Ishikawa (cell line): ENCODE data around the gene ACSF3.

Experiments
- EP300 ChIP-seq: IDR thresholded peaks from 2 replicates; pipeline ENCODE4 v1.6.1; 2012; ENCODE audit warnings: borderline replicate concordance
- MAX ChIP-seq: IDR thresholded peaks from 2 replicates; pipeline ENCODE4 v1.6.1; 2012
- TF ChIP-seq, protein P1 (sequence below): IDR thresholded peaks from 2 replicates; pipeline ENCODE4 v1.6.1; 2012

DNA sequence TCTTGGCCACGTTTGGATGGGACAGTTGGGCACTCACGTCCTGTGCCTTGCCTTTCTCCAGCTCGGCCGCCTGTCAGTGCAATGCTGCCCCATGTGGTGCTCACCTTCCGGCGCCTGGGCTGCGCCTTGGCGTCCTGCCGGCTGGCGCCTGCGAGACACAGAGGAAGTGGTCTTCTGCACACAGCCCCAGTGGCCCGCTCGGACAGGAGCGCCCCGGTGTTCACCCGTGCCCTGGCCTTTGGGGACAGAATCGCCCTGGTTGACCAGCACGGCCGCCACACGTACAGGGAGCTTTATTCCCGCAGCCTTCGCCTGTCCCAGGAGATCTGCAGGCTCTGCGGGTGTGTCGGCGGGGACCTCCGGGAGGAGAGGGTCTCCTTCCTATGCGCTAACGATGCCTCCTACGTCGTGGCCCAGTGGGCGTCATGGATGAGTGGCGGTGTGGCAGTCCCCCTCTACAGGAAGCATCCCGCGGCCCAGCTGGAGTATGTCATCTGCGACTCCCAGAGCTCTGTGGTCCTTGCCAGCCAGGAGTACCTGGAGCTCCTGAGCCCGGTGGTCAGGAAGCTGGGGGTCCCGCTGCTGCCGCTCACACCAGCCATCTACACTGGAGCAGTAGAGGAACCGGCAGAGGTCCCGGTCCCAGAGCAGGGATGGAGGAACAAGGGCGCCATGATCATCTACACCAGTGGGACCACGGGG lies 7.1 kb downstream of the ACSF3 start:
- TF ChIP-seq, protein P1, sequence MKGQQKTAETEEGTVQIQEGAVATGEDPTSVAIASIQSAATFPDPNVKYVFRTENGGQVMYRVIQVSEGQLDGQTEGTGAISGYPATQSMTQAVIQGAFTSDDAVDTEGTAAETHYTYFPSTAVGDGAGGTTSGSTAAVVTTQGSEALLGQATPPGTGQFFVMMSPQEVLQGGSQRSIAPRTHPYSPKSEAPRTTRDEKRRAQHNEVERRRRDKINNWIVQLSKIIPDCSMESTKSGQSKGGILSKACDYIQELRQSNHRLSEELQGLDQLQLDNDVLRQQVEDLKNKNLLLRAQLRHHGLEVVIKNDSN = no peak
- no peak for TF ChIP-seq EP300
- no peak for TF ChIP-seq MAX
